K562 (cell line): ENCODE results near the gene PAN3. TPM values are rescaled to one million over a fixed set of nuclear protein-coding genes. Genes with fewer than 3 reads are reported as not detected.

Source experiments
- ATAC-seq: fragments of 200-7000 bp; cut with Tn5 transposase; 3 replicates; pipeline ENCODE4 v1.9.1; 2020; ENCODE audit warnings: moderate library complexity
- BruUV-seq: library from RNA; stranded (reverse); fragments of 400-500 nt; replicated peaks from 2 replicates; lab custom pipeline; 2021; lab: Mats Ljungman, UMichigan
- CTCF ChIA-PET: fragments of 300-600 bp; formaldehyde crosslinking; extraction: SDS; loops from one replicate; lab custom pipeline; 2021; ENCODE audit warnings: low intra/inter-chr PET ratio; lab: Yijun Ruan, JAX
- POLR2A ChIA-PET: fragments of 300-600, 350-650 bp; sonication (Branson Sonifier 250); formaldehyde crosslinking; extraction: SDS; loops from one replicate; lab custom pipeline; 2021; ENCODE audit warnings: antibody characterized with exemption, inconsistent platforms; lab: Yijun Ruan, JAX
- DNase-seq, 4 experiments: peaks; one replicate each; pipeline versions ENCODE4 v3.0.0 to v3.0.0-alpha.2; 2011 to 2018; ENCODE audit warnings: low spot score in 3 of 4, mixed read lengths in 3 of 4; ENCODE audit errors: extremely low read depth in 1 of 4
- FAIRE-seq: peaks from 2 replicates; lab custom pipeline; 2011; peaks lifted over from hg19 to GRCh38; lab: Jason Lieb, UNC
- H2AFZ ChIP-seq: 2 replicates; pipeline ENCODE4 v1.6.0; 2011; ENCODE audit warnings: low read depth, low read length, control low read depth, inconsistent platforms
- H3K27ac ChIP-seq: fragments of 200-600 bp; 3 replicates; pipeline ENCODE4 v1.8.0; 2011; ENCODE audit warnings: low read depth, mild to moderate bottlenecking, control low read depth, inconsistent platforms, low read length, moderate library complexity, mixed read lengths; ENCODE audit errors: extremely low read depth
- H3K27me3 ChIP-seq, 2 experiments: fragments of 300-600 bp in 1 of 2; 2 replicates in 1 of 2; 3 replicates in 1 of 2; pipeline versions ENCODE4 v1.6.0 to v1.8.0; 2011; ENCODE audit warnings: inconsistent platforms in 2 of 2, low read length in 2 of 2, mild to moderate bottlenecking in 1 of 2, mixed read lengths in 1 of 2, moderate library complexity in 1 of 2; ENCODE audit not compliant: control insufficient read depth in 2 of 2, insufficient read depth in 2 of 2
- H3K36me3 ChIP-seq: fragments of 300-600 bp; 3 replicates; pipeline ENCODE4 v1.8.0; 2011; ENCODE audit warnings: mild to moderate bottlenecking, low read length, inconsistent platforms; ENCODE audit not compliant: control insufficient read depth, insufficient read depth
- H3K4me1 ChIP-seq, 2 experiments: fragments of 200-600 bp in 1 of 2; replicated peaks in 1 of 2; 2 replicates in 1 of 2; 3 replicates in 1 of 2; pipeline versions ENCODE4 v1.5.1 to v1.8.0; 2011; ENCODE audit warnings: inconsistent platforms in 2 of 2, low read length in 2 of 2, mild to moderate bottlenecking in 1 of 2, mixed read lengths in 1 of 2, moderate library complexity in 1 of 2; ENCODE audit not compliant: control insufficient read depth in 2 of 2, insufficient read depth in 2 of 2
- H3K4me2 ChIP-seq: 2 replicates; pipeline ENCODE4 v1.6.1; 2011; ENCODE audit warnings: low read length, control low read depth, inconsistent platforms, mixed read lengths; ENCODE audit not compliant: insufficient read depth
- H3K4me3 ChIP-seq: fragments of 200-600 bp; sonication (generic), shearing (Covaris generic); 2 replicates; pipeline ENCODE4 v1.5.1; 2016; ENCODE audit warnings: control low read depth, inconsistent platforms
- H3K79me2 ChIP-seq: fragments of 200-600 bp; 3 replicates; pipeline ENCODE4 v1.8.0; 2011; ENCODE audit warnings: low read length, inconsistent platforms; ENCODE audit not compliant: control insufficient read depth, insufficient read depth
- H3K9ac ChIP-seq, 2 experiments: 2 replicates each; pipeline versions ENCODE4 v1.6.0 to v1.6.1; 2011; ENCODE audit warnings: low read depth in 2 of 2, low read length in 2 of 2, control low read depth in 1 of 2, inconsistent platforms in 1 of 2, mild to moderate bottlenecking in 1 of 2, mixed read lengths in 1 of 2; ENCODE audit not compliant: insufficient read depth in 1 of 2
- H3K9me1 ChIP-seq: one replicate; pipeline ENCODE4 v1.6.0; 2011; ENCODE audit warnings: inconsistent platforms, mild to moderate bottlenecking, low read length, moderate library complexity; ENCODE audit not compliant: control insufficient read depth, insufficient read depth
- H3K9me3 ChIP-seq: replicated peaks from 2 replicates; pipeline ENCODE4 v1.5.1; 2011; ENCODE audit warnings: low read depth, low read length, inconsistent platforms; ENCODE audit not compliant: control insufficient read depth, insufficient read depth
- H4K20me1 ChIP-seq: replicated peaks from 2 replicates; pipeline ENCODE4 v1.6.1; 2011; ENCODE audit warnings: low read length, inconsistent platforms, mixed read lengths; ENCODE audit not compliant: control insufficient read depth, insufficient read depth
- EGR1 ChIP-seq: fragments of 450-650 bp; conservative IDR thresholded peaks from 2 replicates; pipeline ENCODE4 v1.6.1; 2017; ENCODE audit warnings: mild to moderate bottlenecking
- WGBS: fragments of 100-300 bp; shearing (Covaris generic); methylation state at CpG from one replicate; pipeline ENCODE4 v1.1.6; 2016; ENCODE audit warnings: low coverage, mixed read lengths; ENCODE audit not compliant: insufficient coverage; ENCODE audit errors: missing lambda C conversion rate; 5-methylcytosine and 5-hydroxymethylcytosine counted together
- in situ Hi-C: fragments of 300-500 bp; cut with MboI; formaldehyde crosslinking; loops from 4 replicates; pipeline ENCODE4 v1.15.0; 2018; ENCODE audit warnings: inconsistent platforms, mixed read lengths
- intact Hi-C: fragments of 100-400 bp; cut with micrococcal nuclease; formaldehyde crosslinking; loops from 2 replicates; pipeline ENCODE4 v1.14.2; 2022
- polyA plus RNA-seq, 8 experiments: library from polyadenylated mRNA; depleted of rRNA in 4 of 8; stranded (reverse) in 5 of 8; unstranded in 3 of 8; fragments of >200 nt; fragmentation: Nextera tagmentation in 2 of 8; fragmentation: Illumina TruSeq in 1 of 8; extraction: Ambion mirVana in 2 of 8; extraction: Trizol in 1 of 8; gene quantifications; 2 replicates each; pipeline versions ENCODE4 v1.2.1 to v1.2.3, GENCODE V29; 2011 to 2014; ENCODE audit warnings: inconsistent platforms in 1 of 8, missing spikeins in 1 of 8
- total RNA-seq, 7 experiments: library from RNA; depleted of rRNA in 6 of 7; stranded (reverse); fragments of >200 nt in 6 of 7; fragmentation: Illumina TruSeq in 2 of 7; extraction: Trizol in 2 of 7; gene quantifications; 2 replicates each; pipeline versions ENCODE4 v1.2.1 to v1.2.3, GENCODE V29; 2011 to 2021; ENCODE audit warnings: low replicate concordance in 1 of 7
- TF ChIP-seq, protein P1 (sequence below): fragments of 450-650 bp; IDR thresholded peaks from 2 replicates; pipeline ENCODE4 v1.6.1; 2018; ENCODE audit not compliant: partially characterized antibody
- TF ChIP-seq, protein P2 (sequence below): fragments of 450-650 bp; IDR thresholded peaks from 2 replicates; pipeline ENCODE4 v1.6.1; 2016

Gene PAN3
- total and polyA plus RNA-seq, 9 of the 15 experiments (the other 6 are each of a cell fraction or from before 2014, with no cell fraction given), result 7.2 to 19.9 (median 11.6) TPM

DNA sequence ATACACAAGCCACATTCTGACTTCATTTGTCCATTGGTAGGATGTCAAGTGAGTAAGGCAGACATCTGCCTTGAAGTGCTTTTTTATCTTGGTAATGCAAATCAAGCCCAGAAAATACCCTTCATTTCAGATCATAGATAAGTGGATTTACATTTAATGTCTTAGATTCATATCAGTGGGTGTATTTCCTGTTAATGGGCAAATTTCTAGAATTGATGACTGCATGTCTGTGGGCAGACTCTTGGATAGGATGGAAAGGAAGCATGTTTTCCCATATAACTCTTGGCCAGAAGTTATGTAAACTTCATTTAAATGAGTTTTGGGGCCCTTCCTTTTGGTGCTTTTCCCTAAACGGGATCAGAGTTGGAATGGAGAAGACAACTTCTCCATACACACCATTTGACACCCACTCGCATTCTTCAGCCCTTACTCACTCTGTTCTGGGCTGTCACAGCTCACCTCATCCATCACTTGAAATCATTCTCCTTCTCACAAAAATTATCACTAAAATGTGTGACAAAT lies 202.0 kb downstream of the PAN3 start:
- TF ChIP-seq EGR1, result peak; percentile 62
- TF ChIP-seq, protein P1, sequence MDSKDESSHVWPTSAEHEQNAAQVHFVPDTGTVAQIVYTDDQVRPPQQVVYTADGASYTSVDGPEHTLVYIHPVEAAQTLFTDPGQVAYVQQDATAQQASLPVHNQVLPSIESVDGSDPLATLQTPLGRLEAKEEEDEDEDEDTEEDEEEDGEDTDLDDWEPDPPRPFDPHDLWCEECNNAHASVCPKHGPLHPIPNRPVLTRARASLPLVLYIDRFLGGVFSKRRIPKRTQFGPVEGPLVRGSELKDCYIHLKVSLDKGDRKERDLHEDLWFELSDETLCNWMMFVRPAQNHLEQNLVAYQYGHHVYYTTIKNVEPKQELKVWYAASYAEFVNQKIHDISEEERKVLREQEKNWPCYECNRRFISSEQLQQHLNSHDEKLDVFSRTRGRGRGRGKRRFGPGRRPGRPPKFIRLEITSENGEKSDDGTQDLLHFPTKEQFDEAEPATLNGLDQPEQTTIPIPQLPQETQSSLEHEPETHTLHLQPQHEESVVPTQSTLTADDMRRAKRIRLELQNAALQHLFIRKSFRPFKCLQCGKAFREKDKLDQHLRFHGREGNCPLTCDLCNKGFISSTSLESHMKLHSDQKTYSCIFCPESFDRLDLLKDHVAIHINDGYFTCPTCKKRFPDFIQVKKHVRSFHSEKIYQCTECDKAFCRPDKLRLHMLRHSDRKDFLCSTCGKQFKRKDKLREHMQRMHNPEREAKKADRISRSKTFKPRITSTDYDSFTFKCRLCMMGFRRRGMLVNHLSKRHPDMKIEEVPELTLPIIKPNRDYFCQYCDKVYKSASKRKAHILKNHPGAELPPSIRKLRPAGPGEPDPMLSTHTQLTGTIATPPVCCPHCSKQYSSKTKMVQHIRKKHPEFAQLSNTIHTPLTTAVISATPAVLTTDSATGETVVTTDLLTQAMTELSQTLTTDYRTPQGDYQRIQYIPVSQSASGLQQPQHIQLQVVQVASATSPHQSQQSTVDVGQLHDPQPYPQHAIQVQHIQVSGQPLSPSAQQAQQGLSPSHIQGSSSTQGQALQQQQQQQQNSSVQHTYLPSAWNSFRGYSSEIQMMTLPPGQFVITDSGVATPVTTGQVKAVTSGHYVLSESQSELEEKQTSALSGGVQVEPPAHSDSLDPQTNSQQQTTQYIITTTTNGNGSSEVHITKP, result no peak
- TF ChIP-seq, protein P2, sequence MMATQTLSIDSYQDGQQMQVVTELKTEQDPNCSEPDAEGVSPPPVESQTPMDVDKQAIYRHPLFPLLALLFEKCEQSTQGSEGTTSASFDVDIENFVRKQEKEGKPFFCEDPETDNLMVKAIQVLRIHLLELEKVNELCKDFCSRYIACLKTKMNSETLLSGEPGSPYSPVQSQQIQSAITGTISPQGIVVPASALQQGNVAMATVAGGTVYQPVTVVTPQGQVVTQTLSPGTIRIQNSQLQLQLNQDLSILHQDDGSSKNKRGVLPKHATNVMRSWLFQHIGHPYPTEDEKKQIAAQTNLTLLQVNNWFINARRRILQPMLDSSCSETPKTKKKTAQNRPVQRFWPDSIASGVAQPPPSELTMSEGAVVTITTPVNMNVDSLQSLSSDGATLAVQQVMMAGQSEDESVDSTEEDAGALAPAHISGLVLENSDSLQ, result 0 out of 2 replicates have a peak, but pooled peaks have one; percentile 8
- H3K9me3 ChIP-seq, result no peaks in the 10 kb centered on the region
- H3K9ac ChIP-seq, result no peak overlapping the region
- no peaks in the 10 kb centered on the region for H3K4me1 ChIP-seq
- FAIRE-seq (no peak), ATAC-seq (no peak), DNase-seq (no peak)
- intact Hi-C loops, result no loop called here
- no peaks in the 10 kb centered on the region for H3K79me2 ChIP-seq
- no peak overlapping the region for H3K4me2 ChIP-seq
- H2AFZ ChIP-seq, result no peak overlapping the region
- ChIA-PET POLR2A (no interaction called here), CTCF (no interaction called here)
- H3K4me3 ChIP-seq, result no peak overlapping the region
- in situ Hi-C loops, result no loop called here
- WGBS, result 13% methylated on average over 2 of the region's 2 CpGs
- H3K27ac ChIP-seq, result no peak overlapping the region
- H3K36me3 ChIP-seq, result no peaks in the 10 kb centered on the region
- no peaks in the 10 kb centered on the region; a peak in 1 of 5 replicates for H3K27me3 ChIP-seq
- H3K9me1 ChIP-seq, result no peaks in the 10 kb centered on the region
- no TSS peak for BruUV-seq
- no peaks in the 10 kb centered on the region for H4K20me1 ChIP-seq
